ENCODE results near the gene TTLL10.

- TF ChIP-seq CTCF (conservative IDR thresholded peaks at IDR 0.05 in 1 of 2, IDR thresholded peaks at IDR 0.05 in 1 of 2; ENCODE audit: extremely low read depth in 1 of 2, insufficient read depth in 1 of 2, low read depth in 1 of 2, low read length in 2 of 2) (no peak), EZH2 (IDR thresholded peaks at IDR 0.05; ENCODE audit: borderline replicate concordance, low read length) (no peak)
These were observed 23.5 kb downstream of the TTLL10 start for GRCh38 chr1:1197188-1197500.
